ENCODE data around the gene UTP15. TPM values are rescaled to one million over a fixed set of nuclear protein-coding genes. Genes with fewer than 3 reads are reported as not detected.

Gene UTP15
- total and polyA plus RNA-seq, 2 donors (not counting 1 experiment from before 2014, with no cell fraction given), result 13.2 to 17.0 TPM

DNA sequence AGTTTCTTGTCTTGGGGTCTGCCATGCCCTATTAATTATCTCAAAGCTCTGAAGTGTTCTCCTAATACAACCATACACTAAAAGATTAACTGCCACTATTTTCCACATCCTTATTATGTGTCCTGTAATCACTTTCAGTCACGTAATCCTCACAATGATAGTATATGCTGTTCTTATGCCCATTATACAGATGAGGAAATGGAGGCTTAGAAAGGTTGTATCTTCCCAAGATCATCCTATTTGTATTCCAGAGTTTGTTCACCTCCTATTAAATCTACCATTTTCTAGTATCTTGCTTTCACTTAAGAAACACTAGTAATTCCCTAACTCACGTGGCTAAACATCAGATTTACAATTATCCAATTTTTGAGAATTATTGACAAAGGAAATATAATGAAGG, 57.5 kb downstream of the UTP15 start:
- H3K4me1 ChIP-seq (ENCODE audit: control insufficient read depth, extremely low read depth, insufficient read depth, low read length), result no peaks in the 10 kb centered on the region
- peaks cover 11% of the 10 kb centered on the region for H3K79me2 ChIP-seq (ENCODE audit: control insufficient read depth, insufficient read depth, low read length)
- no peaks in the 10 kb centered on the region for H4K20me1 ChIP-seq (ENCODE audit: control insufficient read depth, extremely low read depth, insufficient read depth, low read length)
- no peak overlapping the region for H3K4me3 ChIP-seq (replicated peaks in 1 of 4; ENCODE audit: control extremely low read depth in 1 of 4, insufficient read depth in 1 of 4, low read depth in 3 of 4, low read length in 4 of 4)
- H3K9ac ChIP-seq (ENCODE audit: insufficient read depth, low read length), result no peak overlapping the region
- H3K9me3 ChIP-seq (ENCODE audit: control insufficient read depth, insufficient read depth, low read depth, low read length), result no peaks in the 10 kb centered on the region
- no peak overlapping the region for H3K4me2 ChIP-seq (ENCODE audit: extremely low read depth, insufficient read depth, low read length)
- no peak for DNase-seq (ENCODE audit: low read depth in 2 of 2)
- no peaks in the 10 kb centered on the region for H3K27me3 ChIP-seq (ENCODE audit: control insufficient read depth, insufficient read depth, low read length)
- H3K36me3 ChIP-seq (ENCODE audit: control insufficient read depth, insufficient read depth, low read length), result no peaks in the 10 kb centered on the region
- no peak for TF ChIP-seq EZH2 (IDR thresholded peaks at IDR 0.05; ENCODE audit: low read length, missing control alignments)
- TF ChIP-seq, protein P1, sequence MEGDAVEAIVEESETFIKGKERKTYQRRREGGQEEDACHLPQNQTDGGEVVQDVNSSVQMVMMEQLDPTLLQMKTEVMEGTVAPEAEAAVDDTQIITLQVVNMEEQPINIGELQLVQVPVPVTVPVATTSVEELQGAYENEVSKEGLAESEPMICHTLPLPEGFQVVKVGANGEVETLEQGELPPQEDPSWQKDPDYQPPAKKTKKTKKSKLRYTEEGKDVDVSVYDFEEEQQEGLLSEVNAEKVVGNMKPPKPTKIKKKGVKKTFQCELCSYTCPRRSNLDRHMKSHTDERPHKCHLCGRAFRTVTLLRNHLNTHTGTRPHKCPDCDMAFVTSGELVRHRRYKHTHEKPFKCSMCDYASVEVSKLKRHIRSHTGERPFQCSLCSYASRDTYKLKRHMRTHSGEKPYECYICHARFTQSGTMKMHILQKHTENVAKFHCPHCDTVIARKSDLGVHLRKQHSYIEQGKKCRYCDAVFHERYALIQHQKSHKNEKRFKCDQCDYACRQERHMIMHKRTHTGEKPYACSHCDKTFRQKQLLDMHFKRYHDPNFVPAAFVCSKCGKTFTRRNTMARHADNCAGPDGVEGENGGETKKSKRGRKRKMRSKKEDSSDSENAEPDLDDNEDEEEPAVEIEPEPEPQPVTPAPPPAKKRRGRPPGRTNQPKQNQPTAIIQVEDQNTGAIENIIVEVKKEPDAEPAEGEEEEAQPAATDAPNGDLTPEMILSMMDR (conservative IDR thresholded peaks at IDR 0.05 in 1 of 2, IDR thresholded peaks at IDR 0.05 in 1 of 2; ENCODE audit: low read depth in 1 of 2, low read length in 2 of 2), result no peak
- H2AFZ ChIP-seq (ENCODE audit: low read length), result no peak overlapping the region
- H3K27ac ChIP-seq (ENCODE audit: insufficient read depth, low read length), result no peak overlapping the region

DNA sequence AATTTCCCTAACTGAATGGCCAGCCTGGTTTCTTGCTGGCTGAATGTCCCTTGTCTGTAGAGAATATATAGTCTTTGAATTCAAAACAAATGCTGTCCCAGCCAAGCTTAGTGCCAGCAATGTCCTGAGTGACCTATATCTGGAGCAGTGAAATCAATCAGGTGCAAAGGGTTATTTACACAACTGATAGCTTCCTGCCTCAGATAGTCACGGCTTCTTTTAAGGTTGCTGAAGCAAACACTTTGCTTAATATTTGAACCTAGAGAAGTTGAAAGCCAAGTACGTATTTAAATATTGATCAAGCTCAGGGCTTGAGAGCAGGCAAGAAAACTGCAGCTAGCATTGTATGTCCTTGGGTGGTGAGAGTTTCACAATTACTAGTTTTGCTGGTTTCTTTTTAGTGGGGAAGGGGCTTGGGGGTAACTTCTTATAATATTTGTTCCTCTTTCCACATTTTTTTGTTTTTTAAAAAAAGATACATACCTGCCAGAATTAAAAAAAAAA, 58.4 kb downstream of the UTP15 start:
- Histone ChIP-seq H2AFZ (ENCODE audit: low read length) (no peak overlapping the region), H3K9ac (ENCODE audit: insufficient read depth, low read length) (no peak overlapping the region), H3K27ac (ENCODE audit: insufficient read depth, low read length) (no peak overlapping the region), H4K20me1 (ENCODE audit: control insufficient read depth, extremely low read depth, insufficient read depth, low read length) (no peaks in the 10 kb centered on the region), H3K4me3 (replicated peaks in 1 of 4; ENCODE audit: control extremely low read depth in 1 of 4, insufficient read depth in 1 of 4, low read depth in 3 of 4, low read length in 4 of 4) (no peak overlapping the region), H3K27me3 (ENCODE audit: control insufficient read depth, insufficient read depth, low read length) (no peaks in the 10 kb centered on the region), H3K79me2 (ENCODE audit: control insufficient read depth, insufficient read depth, low read length) (peaks cover 15% of the 10 kb centered on the region), H3K36me3 (ENCODE audit: control insufficient read depth, insufficient read depth, low read length) (no peaks in the 10 kb centered on the region), H3K4me1 (ENCODE audit: control insufficient read depth, extremely low read depth, insufficient read depth, low read length) (no peaks in the 10 kb centered on the region), H3K9me3 (ENCODE audit: control insufficient read depth, insufficient read depth, low read depth, low read length) (no peaks in the 10 kb centered on the region), H3K4me2 (ENCODE audit: extremely low read depth, insufficient read depth, low read length) (no peak overlapping the region)
- no peak for DNase-seq (ENCODE audit: low read depth in 2 of 2)
- TF ChIP-seq EZH2 (IDR thresholded peaks at IDR 0.05; ENCODE audit: low read length, missing control alignments), result no peak
- TF ChIP-seq, protein P1 (conservative IDR thresholded peaks at IDR 0.05 in 1 of 2, IDR thresholded peaks at IDR 0.05 in 1 of 2; ENCODE audit: low read depth in 1 of 2, low read length in 2 of 2), result no peak

DNA sequence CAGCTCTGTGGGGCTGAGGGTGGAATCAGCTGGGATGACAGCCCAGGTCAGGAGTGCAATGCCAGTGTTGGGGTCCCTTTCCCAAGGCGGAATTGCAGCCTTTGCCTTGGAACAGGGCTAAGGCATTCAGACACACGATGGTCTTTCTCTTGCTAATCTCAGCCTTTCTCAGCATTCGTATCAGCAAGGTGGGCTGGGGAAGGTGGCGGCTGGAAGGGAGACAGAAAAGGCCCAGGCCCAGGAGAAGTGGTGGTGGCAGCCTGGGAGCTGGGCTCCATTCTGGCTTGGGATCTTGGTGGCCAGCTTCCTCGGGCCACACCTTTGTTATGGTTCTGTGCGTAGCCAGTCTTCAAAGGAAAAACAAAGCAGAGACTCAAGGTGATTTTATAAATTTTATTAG, 59.3 kb downstream of the UTP15 start:
- Histone ChIP-seq H3K27me3 (ENCODE audit: control insufficient read depth, insufficient read depth, low read length) (no peaks in the 10 kb centered on the region), H3K9me3 (ENCODE audit: control insufficient read depth, insufficient read depth, low read depth, low read length) (no peaks in the 10 kb centered on the region), H3K79me2 (ENCODE audit: control insufficient read depth, insufficient read depth, low read length) (peaks cover 15% of the 10 kb centered on the region), H3K4me1 (ENCODE audit: control insufficient read depth, extremely low read depth, insufficient read depth, low read length) (no peaks in the 10 kb centered on the region), H4K20me1 (ENCODE audit: control insufficient read depth, extremely low read depth, insufficient read depth, low read length) (no peaks in the 10 kb centered on the region), H3K27ac (ENCODE audit: insufficient read depth, low read length) (no peak overlapping the region), H3K4me2 (ENCODE audit: extremely low read depth, insufficient read depth, low read length) (no peak overlapping the region), H2AFZ (ENCODE audit: low read length) (no peak overlapping the region), H3K36me3 (ENCODE audit: control insufficient read depth, insufficient read depth, low read length) (no peaks in the 10 kb centered on the region), H3K9ac (ENCODE audit: insufficient read depth, low read length) (no peak overlapping the region), H3K4me3 (replicated peaks in 1 of 4; ENCODE audit: control extremely low read depth in 1 of 4, insufficient read depth in 1 of 4, low read depth in 3 of 4, low read length in 4 of 4) (peak overlapping the region in 1 of 4 experiments; percentile 65)
- no peak for DNase-seq (ENCODE audit: low read depth in 2 of 2)
- TF ChIP-seq, protein P1 (conservative IDR thresholded peaks at IDR 0.05 in 1 of 2, IDR thresholded peaks at IDR 0.05 in 1 of 2; ENCODE audit: low read depth in 1 of 2, low read length in 2 of 2), result no peak
- no peak for TF ChIP-seq EZH2 (IDR thresholded peaks at IDR 0.05; ENCODE audit: low read length, missing control alignments)
